GM12875 (cell line): ENCODE data around the gene STK32B.
"Not testable (repeated sequence)": the region's sequence is repeated elsewhere in the genome, so short reads cannot be mapped to it uniquely, and the experiment has no call there.

Experiments
- H3K4me3 ChIP-seq: one replicate; pipeline ENCODE4 v1.5.1; 2011; ENCODE audit warnings: low read depth, low read length, control low read depth
- CTCF ChIP-seq: IDR thresholded peaks from 2 replicates; pipeline ENCODE4 v1.5.1; 2011; ENCODE audit warnings: low read depth, mild to moderate bottlenecking, control low read depth, inconsistent platforms, low read length, moderate library complexity, borderline replicate concordance; ENCODE audit not compliant: insufficient read depth

STK32B gene

GRCh38 chr4:5260121-5260520 lies 208.8 kb downstream of the STK32B start:
- no peak overlapping the region for H3K4me3 ChIP-seq
- TF ChIP-seq CTCF: no peak

DNA sequence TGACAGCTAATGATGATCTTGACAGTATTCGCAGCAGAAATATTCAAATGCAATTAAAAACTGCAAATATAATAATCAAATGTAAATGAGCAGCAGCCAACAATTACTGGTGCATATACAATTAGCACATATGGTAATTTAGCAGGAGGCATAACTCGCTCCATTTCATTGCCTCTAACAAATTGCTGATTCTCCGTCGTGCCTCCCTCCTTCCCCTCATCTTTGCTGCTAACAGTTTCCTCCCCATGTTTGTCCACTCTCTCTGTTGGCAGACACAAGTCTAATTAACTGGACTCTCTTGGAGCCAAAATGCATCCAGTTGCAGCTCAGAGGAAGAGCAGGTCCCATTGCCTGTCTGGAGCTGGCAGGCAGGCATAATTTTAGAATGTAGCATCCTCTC lies 210.6 kb downstream of the STK32B start:
- H3K4me3 ChIP-seq: no peak overlapping the region
- no peak for TF ChIP-seq CTCF

DNA sequence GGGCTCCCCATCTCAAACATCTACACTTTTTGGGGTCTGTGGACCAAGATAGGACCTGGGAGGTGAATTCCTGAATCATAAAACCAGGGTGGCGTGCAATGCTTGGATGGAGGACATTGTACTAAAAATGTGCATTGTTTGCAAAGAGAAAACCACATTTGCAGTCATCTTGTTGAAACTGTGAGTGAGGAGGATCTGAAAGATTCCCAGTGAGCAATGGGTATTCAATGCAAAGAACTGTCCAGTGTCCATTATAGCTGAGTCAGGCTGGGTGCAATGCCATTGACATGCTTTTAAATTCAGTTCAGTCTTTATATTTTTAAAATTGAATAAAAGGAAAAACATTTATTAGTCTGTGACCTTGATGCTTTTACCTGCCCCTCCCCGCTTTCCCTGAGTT lies 215.7 kb downstream of the STK32B start:
- no peak overlapping the region for H3K4me3 ChIP-seq
- no peak for TF ChIP-seq CTCF

GRCh38 chr4:5267408-5267807 lies 216.1 kb downstream of the STK32B start:
- no peak for TF ChIP-seq CTCF
- H3K4me3 ChIP-seq: no peak overlapping the region

GRCh38 chr4:5276475-5277075 lies 225.3 kb downstream of the STK32B start:
- H3K4me3 ChIP-seq: no peak overlapping the region
- no peak for TF ChIP-seq CTCF

DNA sequence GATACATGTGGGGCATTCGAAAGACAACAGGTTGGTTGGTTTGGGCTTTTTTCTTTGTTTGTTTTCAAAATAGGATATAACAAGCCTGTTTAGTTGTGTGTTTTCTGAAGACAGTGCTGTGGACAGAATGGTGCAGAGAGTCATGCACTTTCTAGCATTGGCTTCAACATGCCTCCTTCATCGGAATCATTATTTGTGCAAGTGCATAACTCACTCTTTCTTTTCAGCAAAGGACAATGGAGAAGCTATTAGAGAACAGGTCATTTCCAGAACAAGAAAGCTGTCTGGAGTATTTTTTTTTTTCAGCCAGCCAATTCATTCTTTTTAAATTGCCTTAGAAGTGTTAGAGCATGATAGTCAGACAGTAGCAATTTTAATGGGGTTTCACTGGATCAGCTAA lies 225.8 kb downstream of the STK32B start:
- no peak for TF ChIP-seq CTCF
- no peak overlapping the region for H3K4me3 ChIP-seq

DNA sequence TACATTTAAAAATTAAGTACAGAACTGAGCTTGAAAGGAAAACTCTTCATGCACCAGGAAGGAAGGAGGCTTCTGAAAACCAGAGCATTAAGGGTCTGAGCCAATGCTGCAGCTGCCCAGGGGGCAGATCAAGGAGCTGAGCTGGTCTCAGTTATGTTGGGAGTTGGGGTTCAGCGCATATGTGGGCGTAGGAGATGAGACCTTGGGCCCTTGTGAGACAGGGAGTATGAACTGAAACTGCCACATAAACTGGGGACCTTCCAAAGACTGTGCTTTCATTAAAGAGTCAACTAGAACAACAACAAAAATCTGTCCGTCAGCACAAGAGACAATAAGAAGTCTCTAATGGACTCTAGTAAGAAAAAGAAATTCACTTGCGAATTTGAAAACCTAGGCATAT lies 226.9 kb downstream of the STK32B start:
- no peak for TF ChIP-seq CTCF

DNA sequence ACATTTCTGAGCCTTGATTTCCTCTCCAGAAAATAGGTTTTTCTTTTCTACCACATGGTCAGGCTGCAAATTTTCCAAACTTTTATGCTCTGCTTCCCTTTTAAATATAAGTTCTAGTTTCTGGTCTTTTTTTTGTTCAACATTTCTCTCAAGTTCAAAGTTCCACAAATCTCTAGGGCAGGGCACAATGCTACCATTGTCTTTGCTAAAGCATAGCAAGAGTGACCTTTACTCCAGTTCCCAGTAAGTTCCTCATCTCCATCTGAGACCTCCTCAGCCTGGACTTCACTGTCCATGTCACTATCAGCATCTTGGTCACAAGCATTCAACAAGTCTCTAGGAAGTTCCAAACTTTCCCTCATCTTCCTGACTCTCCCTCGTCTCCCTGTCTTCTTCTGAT lies 228.8 kb downstream of the STK32B start:
- not testable (repeated sequence) for H3K4me3 ChIP-seq

More for the DNA sequence above, 226.9 kb downstream of the STK32B start:
- no peak overlapping the region for H3K4me3 ChIP-seq
